ENCODE data around the gene EFCAB13. TPM values are rescaled to one million over a fixed set of nuclear protein-coding genes. Genes with fewer than 3 reads are reported as not detected.

The EFCAB13 gene
- total and polyA plus RNA-seq, 2 experiments from 2014 or later: 2.1 to 3.1 TPM

DNA sequence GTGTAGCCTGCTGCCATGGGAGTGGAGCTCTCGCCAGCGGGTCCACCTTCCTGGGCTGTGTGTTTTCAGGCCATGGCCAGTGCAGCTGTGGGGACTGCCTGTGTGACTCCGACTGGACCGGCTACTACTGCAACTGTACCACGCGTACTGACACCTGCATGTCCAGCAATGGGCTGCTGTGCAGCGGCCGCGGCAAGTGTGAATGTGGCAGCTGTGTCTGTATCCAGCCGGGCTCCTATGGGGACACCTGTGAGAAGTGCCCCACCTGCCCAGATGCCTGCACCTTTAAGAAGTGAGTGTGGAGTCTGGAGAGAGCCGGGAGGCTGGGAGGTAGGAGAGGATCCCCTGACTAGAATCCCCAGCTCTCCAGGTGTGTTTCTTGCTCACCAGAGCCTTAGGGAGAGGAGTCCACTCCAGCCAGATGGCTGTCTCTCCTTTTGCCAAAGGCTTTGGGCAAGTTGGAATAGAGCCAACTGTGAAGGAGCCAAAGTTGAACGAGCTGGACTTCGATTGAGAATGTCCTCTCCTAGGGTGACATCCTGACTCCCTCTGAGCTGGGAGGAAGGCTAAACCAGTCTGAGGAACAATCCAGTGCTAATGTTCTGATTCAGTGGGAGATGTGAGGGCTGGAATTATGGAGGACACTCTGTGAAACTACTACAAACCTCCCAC is 24.4 kb upstream of the EFCAB13 start:
- WGBS (ENCODE audit: low lambda C conversion rate, missing lambda C conversion rate): 96% methylated on average over 13 of the region's 13 CpGs
- Histone ChIP-seq H3K27ac (no peak overlapping the region), H3K27me3 (no peaks in the 10 kb centered on the region), H3K79me2 (no peaks in the 10 kb centered on the region), H3K4me2 (no peak overlapping the region), H2AFZ (no peak overlapping the region), H4K20me1 (ENCODE audit: insufficient read depth, poor library complexity, severe bottlenecking) (no peaks in the 10 kb centered on the region), H3K9me3 (ENCODE audit: low read depth) (no peaks in the 10 kb centered on the region), H3K4me1 (ENCODE audit: insufficient read depth) (no peaks in the 10 kb centered on the region), H3K36me3 (replicated peaks; ENCODE audit: insufficient read depth, low read depth) (no peaks in the 10 kb centered on the region), H3K9me2 (replicated peaks; ENCODE audit: insufficient read depth) (no peaks in the 10 kb centered on the region), H3K4me3 (no peak overlapping the region)
- TF ChIP-seq EZH2 (IDR thresholded peaks at IDR 0.05; ENCODE audit: borderline replicate concordance) (no peak), EZH2phosphoT487 (IDR thresholded peaks at IDR 0.05; ENCODE audit: low read depth, severe bottlenecking, unreplicated experiment) (no peak)
- TF ChIP-seq, protein P1, sequence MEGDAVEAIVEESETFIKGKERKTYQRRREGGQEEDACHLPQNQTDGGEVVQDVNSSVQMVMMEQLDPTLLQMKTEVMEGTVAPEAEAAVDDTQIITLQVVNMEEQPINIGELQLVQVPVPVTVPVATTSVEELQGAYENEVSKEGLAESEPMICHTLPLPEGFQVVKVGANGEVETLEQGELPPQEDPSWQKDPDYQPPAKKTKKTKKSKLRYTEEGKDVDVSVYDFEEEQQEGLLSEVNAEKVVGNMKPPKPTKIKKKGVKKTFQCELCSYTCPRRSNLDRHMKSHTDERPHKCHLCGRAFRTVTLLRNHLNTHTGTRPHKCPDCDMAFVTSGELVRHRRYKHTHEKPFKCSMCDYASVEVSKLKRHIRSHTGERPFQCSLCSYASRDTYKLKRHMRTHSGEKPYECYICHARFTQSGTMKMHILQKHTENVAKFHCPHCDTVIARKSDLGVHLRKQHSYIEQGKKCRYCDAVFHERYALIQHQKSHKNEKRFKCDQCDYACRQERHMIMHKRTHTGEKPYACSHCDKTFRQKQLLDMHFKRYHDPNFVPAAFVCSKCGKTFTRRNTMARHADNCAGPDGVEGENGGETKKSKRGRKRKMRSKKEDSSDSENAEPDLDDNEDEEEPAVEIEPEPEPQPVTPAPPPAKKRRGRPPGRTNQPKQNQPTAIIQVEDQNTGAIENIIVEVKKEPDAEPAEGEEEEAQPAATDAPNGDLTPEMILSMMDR (IDR thresholded peaks at IDR 0.05; ENCODE audit: poor library complexity): no peak
- no peak for DNase-seq (ENCODE audit: low spot score)

DNA sequence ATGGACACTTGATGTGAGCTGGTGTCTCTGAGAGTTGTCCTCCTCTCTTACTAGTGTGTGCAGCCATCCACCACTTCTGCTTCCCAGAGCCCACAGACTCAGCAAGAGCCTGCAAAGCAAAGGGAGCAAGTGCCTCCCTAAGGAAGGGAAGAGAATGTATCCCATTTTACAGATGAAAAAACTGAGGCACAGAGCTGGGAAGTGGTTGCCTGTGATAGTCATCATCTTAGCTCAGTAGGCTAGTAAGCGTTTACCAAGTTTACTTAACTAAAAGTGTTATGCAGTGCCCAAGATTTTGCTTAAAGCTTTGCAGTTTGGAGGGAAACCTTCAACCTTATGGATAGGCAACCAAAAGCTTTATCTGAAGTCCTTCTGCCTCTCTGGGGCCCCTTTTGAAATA is 23.0 kb upstream of the EFCAB13 start:
- Histone ChIP-seq H3K27ac (no peak overlapping the region), H4K20me1 (ENCODE audit: insufficient read depth, poor library complexity, severe bottlenecking) (no peaks in the 10 kb centered on the region), H2AFZ (no peak overlapping the region), H3K27me3 (no peaks in the 10 kb centered on the region), H3K4me1 (ENCODE audit: insufficient read depth) (no peaks in the 10 kb centered on the region), H3K79me2 (no peaks in the 10 kb centered on the region), H3K9me3 (ENCODE audit: low read depth) (no peaks in the 10 kb centered on the region), H3K36me3 (replicated peaks; ENCODE audit: insufficient read depth, low read depth) (no peaks in the 10 kb centered on the region), H3K4me3 (no peak overlapping the region), H3K9me2 (replicated peaks; ENCODE audit: insufficient read depth) (no peaks in the 10 kb centered on the region), H3K4me2 (no peak overlapping the region)
- 81% methylated on average over 1 of the region's 1 CpG for WGBS (ENCODE audit: low lambda C conversion rate, missing lambda C conversion rate)
- TF ChIP-seq, protein P1 (IDR thresholded peaks at IDR 0.05; ENCODE audit: poor library complexity): no peak
- TF ChIP-seq EZH2phosphoT487 (IDR thresholded peaks at IDR 0.05; ENCODE audit: low read depth, severe bottlenecking, unreplicated experiment) (no peak), EZH2 (IDR thresholded peaks at IDR 0.05; ENCODE audit: borderline replicate concordance) (no peak)
- no peak for DNase-seq (ENCODE audit: low spot score)

DNA sequence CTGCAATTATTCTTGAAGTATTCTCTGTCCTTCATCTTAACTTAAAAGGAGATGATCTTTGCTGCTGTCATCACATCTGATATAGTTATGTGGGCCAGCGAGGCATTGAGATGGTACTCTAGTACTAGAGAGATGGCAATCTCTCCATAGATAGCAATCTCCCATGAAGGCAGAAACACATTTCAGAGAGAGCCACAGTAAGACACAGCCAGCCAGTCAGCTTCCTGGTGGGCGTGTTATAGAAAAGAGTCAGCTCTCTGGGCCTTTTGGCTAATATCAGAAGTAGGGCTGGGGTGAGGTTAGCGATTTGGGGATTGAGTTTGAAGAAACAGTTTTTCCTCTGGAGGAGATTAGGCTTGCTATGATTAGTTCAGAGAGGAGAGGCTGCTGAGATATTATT is 22.6 kb upstream of the EFCAB13 start:
- no peaks in the 10 kb centered on the region for H3K4me1 ChIP-seq (ENCODE audit: insufficient read depth)
- H3K9me2 ChIP-seq (replicated peaks; ENCODE audit: insufficient read depth): no peaks in the 10 kb centered on the region
- WGBS (ENCODE audit: low lambda C conversion rate, missing lambda C conversion rate): 77% methylated on average over 3 of the region's 3 CpGs
- no peak overlapping the region for H3K27ac ChIP-seq
- H3K79me2 ChIP-seq: no peaks in the 10 kb centered on the region
- H2AFZ ChIP-seq: no peak overlapping the region
- no peaks in the 10 kb centered on the region for H3K9me3 ChIP-seq (ENCODE audit: low read depth)
- H4K20me1 ChIP-seq (ENCODE audit: insufficient read depth, poor library complexity, severe bottlenecking): no peaks in the 10 kb centered on the region
- TF ChIP-seq, protein P1 (IDR thresholded peaks at IDR 0.05; ENCODE audit: poor library complexity): no peak
- no peak for TF ChIP-seq EZH2phosphoT487 (IDR thresholded peaks at IDR 0.05; ENCODE audit: low read depth, severe bottlenecking, unreplicated experiment)
- H3K4me2 ChIP-seq: no peak overlapping the region
- no peaks in the 10 kb centered on the region for H3K36me3 ChIP-seq (replicated peaks; ENCODE audit: insufficient read depth, low read depth)
- no peaks in the 10 kb centered on the region for H3K27me3 ChIP-seq
- no peak for DNase-seq (ENCODE audit: low spot score)
- no peak overlapping the region for H3K4me3 ChIP-seq

Data from hepatocyte (in vitro differentiated cells).